COR-L47 (cell line): Measurements from ENCODE around the gene HDAC2.
A peak's percentile ranks its signal among the peaks of the same experiment; 100 is the strongest.
"Not testable (repeated sequence)": the region's sequence is repeated elsewhere in the genome, so short reads cannot be mapped to it uniquely, and the experiment has no call there.

Source experiments
- DNase-seq: peaks from one replicate; lab custom pipeline; 2025; lab: John Stamatoyannopoulos, UW

Gene HDAC2

DNA sequence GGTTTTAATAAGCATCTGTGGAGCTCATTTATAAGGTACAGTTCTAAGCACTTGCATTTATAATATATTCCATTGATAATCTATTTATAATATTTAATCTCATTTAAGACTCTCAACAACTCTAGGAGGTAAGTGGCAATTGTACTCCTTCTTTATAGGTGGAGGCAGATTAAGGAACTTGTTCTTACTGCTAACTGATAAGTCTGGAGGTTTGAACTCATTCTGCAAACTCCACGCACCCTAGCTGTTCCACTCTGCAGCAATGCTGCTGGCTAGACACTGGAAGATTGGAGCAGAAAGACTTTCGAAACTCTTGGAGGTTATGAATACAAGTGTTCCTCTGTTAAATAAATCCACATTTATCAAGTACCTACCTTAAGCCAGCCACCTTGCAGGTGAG, 793 bp upstream of the HDAC2 start:
- DNase-seq: no peak

DNA sequence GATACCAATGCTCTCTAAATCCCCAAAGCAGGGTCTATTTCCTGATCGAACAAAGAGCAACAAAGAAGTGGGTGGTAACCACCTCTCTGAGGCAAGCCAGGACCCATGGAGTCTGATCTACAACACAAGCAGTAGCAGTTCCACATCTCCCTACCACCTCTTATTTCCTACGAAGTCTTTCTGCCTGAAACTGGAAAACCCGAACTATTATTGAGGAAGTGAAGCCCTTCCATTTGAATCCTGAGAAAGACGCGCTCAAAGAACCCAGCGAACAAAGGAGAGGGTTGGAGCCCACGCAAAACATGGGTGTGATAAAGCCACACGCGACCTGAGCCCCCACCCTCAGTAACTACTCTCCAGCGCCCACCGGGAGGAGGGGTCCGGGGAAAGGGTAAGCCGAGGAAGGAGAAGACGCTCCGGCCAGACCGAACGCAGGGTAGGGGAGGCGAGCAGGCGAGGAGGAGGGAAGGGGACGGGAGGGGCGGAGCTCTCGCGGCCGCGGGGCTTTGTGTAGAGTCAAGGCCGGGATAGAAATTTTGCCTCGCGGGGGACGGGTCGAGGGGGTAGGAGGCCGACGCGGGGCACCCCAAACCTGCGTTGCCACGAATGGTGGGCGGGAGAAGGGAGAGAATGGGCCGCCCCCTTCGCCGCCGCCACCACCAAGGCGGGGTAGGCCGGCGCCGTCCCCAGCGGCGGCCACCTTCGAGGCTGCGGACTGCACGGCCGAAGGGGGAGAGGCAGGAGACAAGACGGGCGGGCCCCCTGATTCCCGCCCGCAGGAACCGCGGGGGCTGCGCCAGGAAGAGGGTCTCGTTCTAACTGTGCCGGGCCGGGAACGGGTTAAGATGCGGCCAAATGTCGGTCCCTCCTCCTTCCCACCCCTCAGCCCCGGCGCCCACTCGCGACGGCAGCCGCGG, 802 bp downstream of the HDAC2 start:
- DNase-seq: peak; percentile 14

DNA sequence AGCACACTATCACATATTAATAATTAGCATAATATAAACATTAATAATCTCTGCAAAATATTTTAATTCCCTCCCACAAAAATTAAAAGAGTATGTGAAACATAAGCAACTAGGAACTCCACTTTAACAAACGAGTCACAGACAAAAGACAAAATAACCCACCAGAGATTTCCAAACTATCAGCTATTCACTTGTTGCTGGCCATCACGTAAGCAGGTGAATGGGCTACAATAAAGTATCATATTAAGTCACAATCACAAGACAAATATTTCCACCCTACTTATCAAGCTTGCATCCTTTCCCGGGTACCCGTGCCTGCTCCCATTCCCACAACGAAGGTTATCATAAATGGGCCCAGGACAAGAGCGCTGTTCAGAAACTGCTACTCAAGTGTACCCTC, 2.5 kb downstream of the HDAC2 start:
- no peak for DNase-seq

DNA sequence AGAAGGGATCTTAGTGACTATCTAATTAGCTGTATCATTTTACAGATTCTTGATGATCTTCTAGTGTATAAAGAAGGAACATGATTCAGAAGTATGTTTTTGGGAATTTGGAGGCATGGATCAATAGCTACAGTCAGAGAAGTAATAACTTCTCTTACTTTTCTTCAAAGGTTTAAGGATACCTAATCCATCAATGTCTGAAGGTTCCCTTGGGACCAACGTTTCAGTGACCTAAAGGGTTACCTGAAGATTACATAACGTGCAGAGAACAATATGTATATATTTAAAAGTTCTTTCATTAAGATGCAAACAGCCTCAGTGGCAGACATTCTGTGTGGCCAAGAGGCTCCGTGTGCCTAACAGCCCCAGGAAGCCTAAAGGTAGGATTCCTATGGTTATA, 3.2 kb downstream of the HDAC2 start:
- DNase-seq: no peak

DNA sequence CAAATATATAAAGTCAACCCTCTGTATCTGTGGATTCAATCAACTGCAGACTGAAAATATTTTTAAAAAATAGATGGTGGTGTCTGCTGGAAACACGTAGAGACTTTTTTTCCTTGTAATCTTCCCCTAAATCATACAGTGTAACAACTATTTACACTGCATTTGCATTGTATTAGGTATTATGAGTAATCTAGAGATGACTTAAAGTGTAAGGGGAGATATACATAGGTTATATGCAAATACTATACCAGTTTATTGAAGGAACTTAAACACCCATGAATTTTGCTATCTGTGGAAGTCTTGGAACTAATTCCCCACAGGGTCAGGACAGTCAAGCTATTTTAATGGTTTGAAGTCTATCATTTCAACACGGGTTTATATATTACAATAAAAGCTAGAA, 10.2 kb downstream of the HDAC2 start:
- no peak for DNase-seq

DNA sequence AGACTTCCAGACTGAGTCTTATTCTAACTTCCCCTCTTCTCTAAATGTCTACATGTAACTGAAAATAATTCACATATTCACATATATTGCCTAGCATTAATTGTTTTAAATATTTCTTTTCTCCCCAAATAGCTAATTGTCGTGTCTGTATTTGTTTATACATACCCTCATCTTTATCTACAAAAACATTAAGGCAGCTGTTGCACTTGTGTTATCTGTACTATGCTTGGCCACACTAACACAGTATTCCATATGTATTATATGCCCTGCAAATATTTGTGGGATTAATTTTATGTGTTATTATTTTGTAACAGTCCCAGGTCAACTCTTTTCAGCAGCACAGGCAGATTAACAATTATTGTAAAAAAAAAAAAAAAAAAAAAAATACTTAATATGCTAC, 11.7 kb downstream of the HDAC2 start:
- DNase-seq: no peak

DNA sequence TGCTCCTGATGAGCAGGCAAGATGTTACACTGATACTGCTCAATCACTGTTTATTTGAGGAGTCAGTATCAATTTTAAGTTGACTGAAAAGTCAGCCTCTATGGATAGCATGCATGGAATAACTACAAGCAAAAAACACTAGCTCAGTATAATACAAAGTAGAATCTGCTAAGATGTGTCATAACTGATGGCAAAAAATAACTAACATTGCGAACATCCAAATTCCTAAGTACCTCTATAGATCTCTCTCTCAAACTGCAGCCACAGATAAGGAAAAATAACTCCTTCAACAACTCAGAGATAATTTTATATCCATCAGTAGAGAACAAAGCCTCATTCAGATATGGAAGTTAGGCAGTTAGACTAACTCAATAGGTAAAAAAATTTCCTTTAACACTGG, 16.3 kb downstream of the HDAC2 start:
- no peak for DNase-seq

DNA sequence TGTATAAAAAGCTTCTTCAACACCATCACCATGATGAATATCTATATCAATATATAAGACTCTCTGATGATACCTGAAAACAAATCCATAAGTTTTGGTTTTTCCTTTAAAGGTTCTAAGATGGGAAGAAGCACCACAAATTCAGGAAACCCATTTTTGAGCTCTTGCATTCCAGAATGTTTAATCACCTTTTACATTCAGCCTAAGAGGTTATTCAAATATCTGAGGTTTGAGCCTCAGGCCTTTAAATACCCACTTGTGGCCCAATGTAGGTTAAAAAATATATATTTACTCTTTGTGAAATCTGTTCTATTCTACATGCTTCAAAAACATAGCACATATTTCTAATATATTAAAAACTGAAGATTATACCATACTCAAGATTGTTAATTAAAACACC, 17.6 kb downstream of the HDAC2 start:
- DNase-seq: no peak

DNA sequence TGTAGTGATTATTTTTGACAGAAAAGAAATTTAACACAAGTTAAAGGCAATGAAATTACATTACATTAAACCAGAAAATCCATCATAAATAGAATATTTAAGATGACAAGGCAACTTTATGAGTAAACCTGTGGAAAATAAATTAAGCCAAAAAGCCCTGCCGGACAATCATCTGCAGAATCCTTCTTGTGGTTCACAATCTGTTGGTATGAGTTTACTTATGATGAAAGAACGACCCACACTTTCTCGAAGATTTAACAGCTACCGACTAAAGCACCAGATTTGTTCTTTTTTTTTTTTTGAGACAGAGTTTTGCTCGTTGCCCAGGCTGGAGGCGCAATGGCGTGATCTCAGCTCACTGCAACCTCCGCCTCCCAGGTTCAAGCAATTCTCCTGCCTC, 21.4 kb downstream of the HDAC2 start:
- no peak for DNase-seq

DNA sequence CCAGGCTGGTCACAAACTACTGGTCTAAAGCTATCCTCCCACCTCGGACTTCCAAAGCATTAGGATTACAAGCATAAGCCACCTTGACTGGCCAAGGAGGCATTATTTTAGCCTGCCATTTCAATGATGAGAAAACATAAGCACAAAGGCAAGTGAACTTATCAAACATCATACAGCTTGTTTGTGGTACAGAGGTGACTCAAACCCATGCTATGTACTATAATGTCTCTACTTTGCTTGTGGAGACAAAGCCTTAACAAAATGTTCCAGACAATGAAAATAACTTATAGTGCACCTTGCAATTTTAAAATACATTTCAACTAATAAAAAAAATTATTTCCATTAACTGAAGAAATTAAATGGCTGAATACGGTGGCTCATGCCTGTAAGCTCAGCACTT, 26.2 kb downstream of the HDAC2 start:
- DNase-seq: no peak

DNA sequence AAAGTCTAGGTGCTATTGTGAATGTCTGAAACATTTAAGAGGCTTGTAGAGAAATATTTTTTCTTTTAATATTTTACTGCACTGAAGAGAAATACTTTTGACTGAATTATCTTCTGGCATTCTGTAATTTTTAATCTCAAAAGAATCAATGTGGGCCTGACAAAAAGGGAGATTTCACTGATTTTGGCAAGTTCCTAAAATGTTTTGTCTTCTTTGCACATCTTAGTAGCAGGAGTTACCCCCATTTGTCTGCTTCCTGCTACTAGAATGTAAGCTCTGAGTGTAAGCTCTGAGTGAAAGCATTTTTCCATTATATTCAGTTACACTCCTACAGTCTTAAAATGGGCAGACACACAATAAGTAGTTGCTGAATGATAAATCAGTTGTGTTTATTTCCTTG, 31.1 kb downstream of the HDAC2 start:
- DNase-seq: no peak

DNA sequence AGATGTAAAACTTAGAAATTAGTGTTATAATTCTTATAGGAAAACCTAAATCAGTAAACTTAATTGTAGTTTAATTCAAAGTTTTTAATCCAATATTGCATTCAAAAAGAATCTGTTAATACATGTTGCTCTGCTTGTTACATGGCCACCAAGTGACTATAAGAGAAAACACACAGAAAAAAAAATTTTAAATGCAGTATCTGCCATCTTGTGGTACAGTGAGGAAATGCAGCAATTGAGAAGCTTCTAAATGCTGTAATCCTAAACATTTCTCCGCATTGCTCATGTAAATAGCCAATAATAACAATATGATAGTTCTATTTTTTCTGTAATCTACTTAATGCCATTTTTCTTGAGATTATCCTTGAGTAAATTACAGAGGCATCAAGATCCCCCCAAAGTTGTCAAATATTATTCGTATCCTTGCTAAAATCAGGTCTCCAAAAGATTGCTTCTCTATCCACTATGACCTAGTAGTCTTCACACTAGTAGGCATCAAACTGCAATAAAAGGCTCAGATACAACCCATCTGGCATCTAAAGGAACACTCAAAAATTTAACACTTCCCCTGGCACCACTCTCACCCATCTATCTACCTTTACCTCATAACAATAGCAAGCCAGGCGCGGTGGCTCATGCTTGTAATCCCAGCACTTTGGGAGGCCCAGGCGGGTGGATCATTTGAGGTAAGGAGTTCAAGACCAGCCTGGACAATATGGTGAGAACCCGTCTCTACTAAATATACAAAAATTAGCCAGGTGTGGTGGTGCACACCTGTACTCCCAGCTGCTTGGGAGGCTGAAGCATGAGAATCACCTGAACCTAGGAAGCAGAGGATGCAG, 34.6 kb downstream of the HDAC2 start:
- peak; percentile 23 for DNase-seq

DNA sequence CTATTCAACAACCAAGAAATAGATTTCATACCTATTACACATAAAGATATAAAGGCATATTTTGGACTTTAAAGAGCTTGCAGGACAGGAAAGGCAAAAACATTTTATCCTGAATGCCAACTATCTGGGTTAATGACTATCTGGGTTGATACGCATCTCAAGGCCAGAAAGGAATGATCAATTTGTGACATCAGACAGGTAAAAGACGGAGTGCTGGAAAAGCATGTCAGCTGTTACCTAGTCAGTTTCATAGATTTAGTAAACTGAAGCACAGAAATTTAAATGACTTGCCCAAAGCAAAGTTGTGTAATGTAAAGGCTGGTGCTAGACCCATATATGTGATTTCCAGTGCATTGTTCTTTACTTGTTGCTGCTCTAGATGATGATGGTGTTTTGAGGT, 36.8 kb downstream of the HDAC2 start:
- no peak for DNase-seq

DNA sequence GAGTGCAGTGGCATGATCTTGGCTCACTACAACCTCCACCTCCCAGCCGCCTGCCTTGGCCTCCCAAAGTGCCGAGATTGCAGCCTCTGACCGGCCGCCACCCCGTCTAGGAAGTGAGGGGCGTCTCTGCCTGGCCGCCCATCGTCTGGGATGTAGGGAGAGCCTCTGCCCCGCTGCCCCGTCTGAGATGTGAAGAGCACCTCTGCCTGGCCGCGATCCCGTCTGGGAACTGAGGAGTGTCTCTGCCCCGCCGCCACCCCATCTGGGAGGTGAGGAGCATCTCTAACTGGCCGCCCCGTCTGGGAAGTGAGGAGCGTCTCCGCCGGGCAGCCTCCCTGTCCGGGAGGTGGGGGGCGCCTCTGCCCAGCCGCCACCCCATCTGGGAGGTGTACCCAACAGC, 39.0 kb downstream of the HDAC2 start:
- DNase-seq: not testable (repeated sequence)

DNA sequence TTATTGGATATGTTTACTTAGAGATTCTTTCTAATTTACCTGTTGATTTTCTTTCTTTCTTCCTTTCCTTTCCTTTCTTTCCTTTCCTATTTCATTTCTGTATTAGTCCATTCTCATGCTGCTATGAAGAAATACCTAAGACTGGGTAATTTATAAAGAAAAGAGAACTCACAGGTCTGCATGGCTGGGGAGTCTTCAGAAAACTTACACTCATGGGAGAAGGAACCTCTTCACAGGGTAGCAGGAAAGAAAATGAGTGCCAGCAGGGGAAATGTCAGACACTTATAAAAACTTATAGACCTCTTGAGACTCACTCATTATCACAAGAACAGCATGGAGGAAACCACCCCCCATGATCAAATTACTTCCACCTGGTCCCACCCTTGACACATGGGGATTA, 40.8 kb downstream of the HDAC2 start:
- no peak for DNase-seq

DNA sequence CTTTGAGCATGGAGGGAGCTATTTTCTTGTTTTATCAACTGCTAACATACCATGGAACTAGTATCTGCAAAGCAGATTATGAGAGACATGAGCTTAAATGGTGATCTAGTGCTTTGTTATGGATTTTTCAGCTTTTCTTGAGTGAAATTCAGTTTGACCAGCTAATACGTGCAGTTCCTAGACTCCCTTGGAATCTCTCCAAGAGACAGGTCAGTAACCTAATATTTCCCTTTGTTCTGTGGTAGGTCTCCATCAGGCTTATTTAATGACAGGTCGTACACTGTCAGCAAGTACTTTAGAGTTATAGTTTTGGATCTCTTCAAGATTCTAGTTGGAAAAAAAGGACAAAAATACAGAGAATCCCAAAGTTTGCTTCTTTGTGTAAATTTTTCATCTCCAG, 43.9 kb downstream of the HDAC2 start:
- no peak for DNase-seq

DNA sequence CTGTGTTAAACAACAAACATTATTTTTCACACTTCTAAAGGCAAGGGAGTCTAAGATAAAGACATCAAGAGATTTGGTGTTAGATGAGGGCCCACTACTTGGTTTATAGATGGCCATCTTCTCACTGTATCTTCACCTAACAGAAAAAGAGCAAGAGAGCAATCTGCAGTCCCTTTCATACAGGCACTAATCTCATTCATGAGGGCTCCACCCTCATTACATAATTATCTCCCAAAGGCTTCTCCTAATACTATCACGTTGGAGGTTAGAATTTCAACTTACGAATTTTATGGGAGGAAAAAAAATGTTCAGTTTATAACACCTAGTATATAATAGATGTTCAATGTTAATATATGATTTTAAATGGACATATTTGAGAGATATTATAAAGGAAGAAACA, 45.6 kb downstream of the HDAC2 start:
- no peak for DNase-seq

DNA sequence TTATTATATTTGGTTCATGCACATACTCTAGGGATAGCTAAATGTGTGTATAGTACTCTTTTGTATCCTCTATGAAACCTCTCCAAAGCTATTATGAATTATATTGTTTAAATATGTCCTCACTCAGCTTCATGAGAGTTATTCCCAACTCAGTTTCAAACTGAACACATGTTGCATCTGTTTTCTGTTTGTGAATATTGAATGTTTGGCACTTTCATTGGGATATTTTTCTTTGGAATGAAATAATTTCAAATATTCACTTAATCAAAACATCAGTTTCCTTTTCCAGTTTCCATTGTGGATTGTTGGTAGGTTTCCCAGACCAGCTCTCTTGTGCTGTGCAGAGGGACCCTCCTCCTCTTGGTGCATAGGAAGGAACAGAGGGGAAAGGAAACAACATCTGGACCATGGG, 46.6 kb downstream of the HDAC2 start:
- no peak for DNase-seq

DNA sequence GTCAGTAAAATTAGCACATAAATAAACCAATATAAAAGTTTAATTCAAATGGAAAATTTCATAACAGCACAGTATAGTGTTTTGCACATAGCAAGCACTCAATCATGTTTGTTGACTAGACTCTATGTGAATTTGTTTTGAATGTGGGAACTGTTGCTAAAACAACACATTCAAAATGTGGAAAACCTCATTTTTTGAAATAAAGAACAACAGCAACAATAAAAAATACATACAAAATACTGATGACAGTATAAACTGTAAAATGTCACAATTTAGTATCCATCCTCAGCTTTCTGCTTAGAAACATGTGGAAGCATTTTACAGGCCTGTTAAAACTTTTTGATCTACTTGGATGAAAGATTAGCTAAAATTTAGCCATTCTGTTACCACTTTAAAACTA, 47.4 kb downstream of the HDAC2 start:
- no peak for DNase-seq

DNA sequence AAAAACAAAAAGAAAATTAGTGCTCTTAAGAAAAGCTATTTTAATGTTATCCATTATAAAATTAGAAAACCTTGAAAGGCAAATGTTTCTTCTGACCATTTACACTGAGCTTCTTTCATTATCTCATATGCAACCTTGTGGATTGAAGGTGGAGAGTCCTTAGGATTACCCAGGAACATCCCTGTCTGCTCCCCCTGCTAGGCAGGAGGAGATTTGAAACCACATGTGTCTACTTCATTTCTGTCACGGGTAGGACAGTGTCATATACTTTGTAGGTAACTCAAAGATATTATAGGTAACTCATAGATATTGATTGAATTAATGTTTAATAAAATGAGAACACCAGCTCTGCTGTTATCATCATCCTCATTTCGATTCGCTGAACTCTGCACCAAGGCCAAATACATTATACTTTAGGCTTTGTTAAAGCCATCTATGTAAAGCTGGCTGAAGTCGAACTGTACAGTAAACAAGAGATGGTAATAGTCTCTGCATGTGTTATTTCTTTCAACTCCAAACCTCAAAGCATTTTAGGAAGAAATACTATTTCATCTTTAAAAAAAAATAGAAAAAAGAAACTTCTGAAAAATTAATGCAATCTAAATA, 49.5 kb downstream of the HDAC2 start:
- no peak for DNase-seq

DNA sequence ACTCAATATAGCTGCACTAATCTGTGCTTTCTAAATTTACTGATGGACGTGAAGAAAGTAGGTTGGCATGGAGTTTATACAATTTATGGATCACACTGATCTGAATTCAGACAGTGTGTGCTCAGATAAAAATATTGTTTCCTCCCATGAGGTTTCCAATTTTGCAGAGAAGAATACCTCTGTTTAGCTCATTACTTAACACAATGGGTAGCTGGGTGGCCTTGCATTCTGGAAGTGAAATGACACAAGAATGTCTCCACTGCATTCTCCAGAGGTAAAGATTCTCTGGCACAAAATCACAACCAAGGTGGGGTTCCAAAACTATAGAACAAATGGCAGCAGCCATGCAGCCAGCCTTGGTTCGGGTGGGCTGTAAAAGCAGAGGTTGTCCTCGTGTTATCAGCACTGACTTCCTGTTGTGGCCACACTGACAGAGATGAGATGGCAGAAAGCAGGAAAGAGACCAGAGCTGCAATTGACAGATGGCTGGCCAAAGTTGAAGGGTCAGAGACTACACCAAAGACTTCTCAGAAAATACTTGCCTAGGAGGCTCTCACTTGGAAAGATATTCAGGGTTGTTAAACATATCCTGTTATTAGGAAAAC, 50.2 kb downstream of the HDAC2 start:
- DNase-seq: no peak

DNA sequence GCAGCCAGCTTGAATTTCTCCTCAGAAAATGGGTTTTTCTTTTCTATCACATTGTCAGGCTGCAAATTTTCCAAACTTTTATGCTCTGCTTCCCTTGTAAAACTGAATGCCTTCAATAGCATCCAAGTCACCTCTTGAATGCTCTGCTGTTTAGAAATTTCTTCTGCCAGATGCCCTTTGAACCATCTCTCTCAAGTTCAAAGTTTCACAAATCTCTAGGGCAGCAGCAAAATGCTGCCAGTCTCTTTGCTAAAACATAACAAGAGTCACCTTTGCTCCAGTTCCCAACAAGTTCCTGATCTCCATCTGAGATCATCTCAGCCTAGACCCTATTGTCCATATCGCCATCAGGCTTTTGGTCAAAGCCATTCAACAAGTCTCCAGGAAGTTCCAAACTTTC, 60.7 kb downstream of the HDAC2 start:
- DNase-seq: not testable (repeated sequence)
